ENCODE results near the gene ADAP1.

The ADAP1 gene

DNA sequence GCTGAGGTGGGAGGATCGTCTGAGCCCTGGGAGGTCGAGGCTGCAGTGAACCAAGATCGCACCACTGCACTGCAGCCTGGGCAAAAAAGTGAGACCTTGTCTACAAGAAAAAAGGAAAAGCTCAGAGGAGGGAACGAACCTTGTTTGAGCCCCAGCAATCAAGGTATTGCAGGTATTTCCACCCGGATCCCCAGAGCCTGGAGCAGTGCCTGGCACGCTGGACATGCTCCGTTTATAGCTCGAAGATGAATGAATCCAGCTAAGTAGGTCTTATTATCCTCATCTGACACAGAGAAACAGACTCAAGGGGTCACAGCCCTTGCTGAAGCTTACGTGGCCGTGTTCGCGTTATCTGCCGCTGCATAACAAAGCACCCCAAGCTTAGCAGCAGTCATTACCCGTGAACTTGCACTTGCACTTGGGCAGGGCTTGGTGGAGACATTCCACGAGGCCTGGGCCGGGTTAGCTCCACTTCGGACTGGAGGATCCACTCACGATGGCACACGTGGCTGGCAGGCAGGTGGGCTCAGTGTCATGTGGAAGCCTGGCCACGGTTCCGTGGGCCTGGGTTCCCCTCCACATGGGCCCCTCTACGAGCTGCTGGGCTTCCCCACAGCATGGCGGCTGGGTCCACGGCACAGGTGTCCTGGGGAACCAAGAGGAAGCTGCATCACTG, 24.1 kb upstream of the ADAP1 start:
- intact Hi-C loops (cut with DNase I) = no loop called here
- DNase-seq = no peak

DNA sequence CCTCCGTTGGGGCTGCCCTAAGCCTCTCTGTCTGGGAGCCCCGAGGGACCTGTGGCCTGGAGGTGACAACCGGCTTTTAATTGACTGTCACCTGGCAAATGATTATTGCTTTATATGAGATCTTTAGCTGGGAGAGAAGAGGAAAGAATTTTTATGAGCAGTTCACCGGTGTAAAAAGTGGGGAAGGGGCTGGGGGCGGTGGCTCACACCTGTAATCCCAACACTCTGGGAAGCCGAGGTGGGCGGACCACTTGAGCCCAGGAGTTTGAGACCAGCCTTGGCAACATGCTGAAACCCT, 23.5 kb upstream of the ADAP1 start:
- no peak for DNase-seq
- intact Hi-C loops (cut with DNase I) = no loop called here

- intact Hi-C loops (cut with DNase I) = no loop called here
- peak in 39 of 42 donors; percentile 32 to 89 (median 67) for DNase-seq
Observed at GRCh38 chr7:977326-978048, 23.0 kb upstream of the ADAP1 start.

- DNase-seq = no peak
- intact Hi-C loops (cut with DNase I) = no loop called here
Observed at GRCh38 chr7:976901-977325, 22.4 kb upstream of the ADAP1 start.

- intact Hi-C loops (cut with DNase I) = no loop called here
- no peak for DNase-seq
Observed at GRCh38 chr7:975702-976473, 21.4 kb upstream of the ADAP1 start.

DNA sequence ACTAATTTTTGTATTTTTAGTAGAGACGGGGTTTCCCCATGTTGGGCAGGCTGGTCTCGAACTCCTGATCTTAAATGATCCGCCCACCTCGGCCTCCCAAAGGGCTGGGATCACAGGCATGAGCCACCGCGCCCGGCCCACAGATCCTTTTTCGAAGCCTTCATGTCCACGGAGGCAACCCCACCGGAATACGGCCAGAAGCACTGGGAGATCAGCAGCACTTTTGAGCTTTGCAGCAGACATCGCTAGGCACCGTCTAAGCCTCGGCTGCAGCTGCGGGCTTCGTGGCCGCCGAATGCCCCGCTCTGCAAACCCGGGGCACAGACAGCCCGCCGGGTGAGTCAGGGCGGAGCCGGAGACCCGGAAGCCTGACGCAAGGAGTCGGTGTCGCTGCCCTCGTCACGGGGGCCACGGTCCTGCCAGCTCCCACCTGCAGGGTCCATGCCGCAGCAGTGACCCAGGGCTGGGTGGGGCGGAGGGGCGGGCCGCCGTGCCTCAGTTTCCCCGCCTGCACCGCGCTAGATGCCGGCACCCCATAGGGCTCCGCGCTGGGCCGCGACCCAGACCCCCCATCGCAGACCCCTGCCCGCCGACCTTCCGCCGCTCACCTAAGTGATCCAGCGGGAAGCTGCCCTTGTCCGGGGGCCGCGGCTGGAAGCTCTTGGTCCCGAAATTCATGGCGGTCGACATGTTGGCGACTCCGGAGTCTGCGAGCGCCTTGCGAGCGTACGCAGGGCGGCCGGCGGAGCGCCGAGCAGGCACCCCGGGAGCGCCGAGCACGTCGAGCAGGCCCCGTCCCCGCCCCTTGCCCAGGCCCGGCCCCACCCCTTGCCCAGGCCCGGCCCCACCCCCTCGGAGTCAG, 20.6 kb upstream of the ADAP1 start, which contains the start of gene COX19:
COX19 (minus strand) TSS at position 730 of the 862 bp plus-strand sequence; CDS start at position 690, 40 bp downstream.
- intact Hi-C loops (cut with DNase I) = no loop called here
- DNase-seq = peak; percentile 67 to 96 (median 90)

GRCh38 chr7:974172-974571, 19.7 kb upstream of the ADAP1 start:
- DNase-seq = no peak
- intact Hi-C loops (cut with DNase I) = no loop called here

GRCh38 chr7:973312-973711, 18.8 kb upstream of the ADAP1 start:
- intact Hi-C loops (cut with DNase I) = no loop called here
- DNase-seq = no peak

DNA sequence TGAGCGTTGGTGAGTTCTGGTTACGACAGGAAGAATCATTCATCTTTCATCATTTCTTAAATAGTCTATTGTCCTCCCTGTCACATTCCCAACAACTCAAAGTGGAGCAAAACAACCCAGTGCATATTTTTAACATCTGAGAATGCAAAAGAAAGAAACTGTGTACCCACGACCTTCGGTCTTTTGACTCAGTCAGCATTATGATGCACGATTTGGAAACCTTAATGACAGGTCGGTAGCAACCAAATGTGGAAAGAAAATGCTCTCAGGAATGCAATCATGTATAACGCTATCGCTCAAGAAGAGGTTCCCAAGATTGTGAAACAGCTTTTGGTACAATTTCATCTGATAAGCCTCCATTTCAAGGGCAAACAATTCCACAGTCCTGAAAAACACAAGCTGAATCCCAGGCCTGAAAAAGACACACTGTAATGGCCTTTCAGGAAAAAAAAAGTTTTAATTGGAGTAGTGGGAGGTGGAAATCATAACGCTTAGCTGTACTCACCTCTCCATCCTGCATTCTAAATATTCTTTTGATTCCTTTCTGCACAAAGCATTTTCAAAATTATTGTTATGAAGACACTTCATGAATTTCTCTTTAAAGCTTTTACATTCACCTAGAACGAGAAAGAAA, 18.3 kb upstream of the ADAP1 start:
- DNase-seq = no peak
- intact Hi-C loops (cut with DNase I) = no loop called here

DNA sequence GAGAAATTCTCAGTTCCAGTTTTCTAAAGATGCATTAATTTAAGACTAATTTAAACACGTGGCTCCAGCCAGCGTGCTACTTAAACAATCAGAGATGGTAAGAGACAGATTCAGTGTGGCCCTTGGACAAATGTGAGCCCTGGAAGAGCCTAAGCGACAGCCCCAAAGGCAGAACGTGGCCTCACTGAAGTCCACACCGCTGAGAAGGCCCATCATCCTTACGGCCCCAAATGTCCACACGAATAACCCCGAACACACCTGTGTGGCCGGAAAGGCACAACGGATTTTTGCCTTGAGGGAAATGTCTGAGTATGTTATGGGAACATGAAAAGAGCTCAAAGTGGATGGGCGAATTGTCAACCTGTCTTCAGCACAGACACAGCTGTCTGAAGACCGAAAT, 17.6 kb upstream of the ADAP1 start:
- no peak for DNase-seq
- intact Hi-C loops (cut with DNase I) = no loop called here

GRCh38 chr7:970744-971143, 16.3 kb upstream of the ADAP1 start:
- intact Hi-C loops (cut with DNase I) = no loop called here
- no peak for DNase-seq

- intact Hi-C loops (cut with DNase I) = no loop called here
- no peak for DNase-seq
Observed at GRCh38 chr7:969403-969802, 14.9 kb upstream of the ADAP1 start.

DNA sequence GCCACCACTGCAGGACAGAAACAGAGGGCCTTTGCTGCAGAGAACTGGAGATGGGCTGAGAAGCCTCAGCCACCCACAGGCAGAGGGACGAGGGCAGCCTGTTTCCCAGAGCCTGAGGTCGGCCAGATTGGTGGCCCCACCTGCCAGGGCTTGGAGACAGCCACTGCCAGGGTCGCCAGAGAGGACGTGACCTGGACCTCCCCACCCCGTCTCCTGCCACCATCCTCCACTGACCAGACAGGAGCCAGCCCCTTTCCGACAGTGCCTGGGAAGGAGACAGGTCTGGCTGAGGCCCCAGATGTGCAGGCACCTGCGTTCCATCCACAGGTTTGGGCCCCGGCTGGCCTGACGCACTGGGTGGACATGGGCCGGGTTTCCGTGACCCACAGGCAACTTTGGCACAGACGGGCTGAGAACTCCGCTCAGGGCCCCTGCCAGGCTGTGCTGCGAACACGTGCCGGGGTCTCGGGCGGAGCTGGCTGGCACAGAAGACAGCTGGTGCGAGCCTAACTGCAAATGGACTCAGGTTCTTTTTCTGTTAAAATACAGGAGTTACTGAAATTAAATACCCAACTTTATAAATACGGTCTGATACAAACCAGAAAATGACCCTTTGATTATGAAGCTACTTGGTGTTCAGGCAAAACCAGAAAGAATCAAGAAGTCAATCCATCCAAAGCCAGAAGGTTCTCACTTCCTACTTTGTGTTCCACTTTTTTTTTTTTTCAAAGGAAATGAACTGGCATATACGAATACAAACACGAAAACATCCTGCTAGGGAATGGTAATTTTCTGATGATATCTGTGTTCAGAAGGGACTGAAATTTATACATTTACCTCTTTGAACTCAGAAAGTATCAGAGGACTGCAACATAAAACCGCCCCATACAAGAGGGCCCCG, 14.0 kb upstream of the ADAP1 start:
- DNase-seq = no peak
- intact Hi-C loops (cut with DNase I) = no loop called here

DNA sequence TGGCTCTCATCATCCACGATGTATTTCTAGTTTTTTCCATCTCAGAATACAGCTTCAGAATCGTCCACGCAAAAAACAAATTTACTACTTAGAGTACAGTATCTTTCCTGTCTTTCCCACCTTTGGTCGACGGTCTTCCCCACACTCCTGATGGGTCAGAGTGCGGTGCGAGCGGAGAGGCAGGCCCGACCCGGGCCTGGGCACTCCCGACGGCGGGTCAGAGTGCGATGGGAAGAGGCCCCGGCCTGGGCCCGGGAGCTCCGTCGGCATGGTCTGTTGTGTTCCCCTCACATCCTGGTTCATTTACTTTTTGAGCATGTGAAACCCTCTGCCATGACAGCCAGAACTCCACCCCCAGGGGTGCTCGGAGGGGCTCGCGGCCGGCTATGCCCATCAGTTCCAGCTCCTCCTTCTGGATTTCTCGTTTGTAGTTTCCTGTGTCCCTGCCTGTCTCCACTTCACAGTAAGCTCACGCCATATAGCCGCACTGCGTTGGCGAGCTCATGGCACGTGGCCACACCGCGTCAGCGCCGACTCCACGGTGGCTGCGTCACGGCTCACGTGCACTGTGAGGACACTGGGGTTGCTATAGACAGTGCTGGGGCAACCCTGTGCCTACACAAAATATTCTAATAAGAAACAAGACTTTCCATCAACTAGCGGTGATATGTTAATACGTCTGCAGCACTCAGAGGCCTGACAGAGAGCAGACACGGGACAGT, 13.0 kb upstream of the ADAP1 start:
- DNase-seq = no peak
- intact Hi-C loops (cut with DNase I) = no loop called here

GRCh38 chr7:966291-967069, 12.0 kb upstream of the ADAP1 start:
- no peak for DNase-seq
- intact Hi-C loops (cut with DNase I) = no loop called here
